Ovary (tissue), 1 donor: ENCODE results near the gene PRKG1.

Experiments
- EP300 ChIP-seq: sonication (generic); formaldehyde crosslinking; IDR thresholded peaks from one replicate; pipeline ENCODE4 v1.6.1; 2017; ENCODE audit warnings: antibody characterized with exemption
- POLR2A ChIP-seq: fragments of 450-650 bp; IDR thresholded peaks from one replicate; pipeline ENCODE4 v1.6.1; 2017; ENCODE audit warnings: antibody characterized with exemption, mild to moderate bottlenecking, moderate library complexity

- TF ChIP-seq EP300 (no peak), POLR2A (no peak)
Observed at GRCh38 chr10:51521605-51522004, 447.3 kb downstream of the PRKG1 start.
